Peyer's patch (tissue), 4 donors: ENCODE measurements around the gene CCDC71L.

Source experiments
- CTCF ChIP-seq, 6 experiments: fragments of 450-650 bp in 4 of 6; fragments of 200-600 bp in 2 of 6; sonication (generic) in 1 of 6; IDR thresholded peaks; one replicate each; pipeline ENCODE4 v1.5.1; 2017 to 2019; ENCODE audit warnings: antibody characterized with exemption in 6 of 6, mild to moderate bottlenecking in 3 of 6, moderate library complexity in 1 of 6
- POLR2A ChIP-seq, 2 donors: fragments of 450-650 bp; IDR thresholded peaks; one replicate each; pipeline ENCODE4 v1.5.1; 2017; ENCODE audit warnings: antibody characterized with exemption in 2 of 2, mild to moderate bottlenecking in 2 of 2, moderate library complexity in 2 of 2

- TF ChIP-seq CTCF (IDR thresholded peaks at IDR 0.05) (no peak), POLR2A (IDR thresholded peaks at IDR 0.05) (no peak)
These were observed 5.1 kb downstream of the CCDC71L start for GRCh38 chr7:106655703-106656498.
